A673 (cell line): Measurements from ENCODE around the gene ABCB1. TPM values are rescaled to one million over a fixed set of nuclear protein-coding genes. Genes with fewer than 3 reads are reported as not detected.

Source experiments
- BruUV-seq: library from RNA; stranded (reverse); fragments of 400-500 nt; replicated peaks from 2 replicates; lab custom pipeline; 2021; lab: Mats Ljungman, UMichigan
- CTCF ChIA-PET: fragments of 300-600 bp; sonication (Branson Sonifier 250); formaldehyde crosslinking; loops from one replicate; lab custom pipeline; 2022; ENCODE audit warnings: antibody characterized with exemption; lab: Charles Lee
- POLR2A ChIA-PET: fragments of 300-600 bp; sonication (Branson Sonifier 250); formaldehyde crosslinking; loops from one replicate; lab custom pipeline; 2022; ENCODE audit warnings: antibody characterized with exemption; ENCODE audit not compliant: low non-redundant PET; lab: Charles Lee
- DNase-seq: peaks from one replicate; pipeline ENCODE4 v3.0.0-alpha.2; 2015; ENCODE audit warnings: low spot score
- H3K27ac ChIP-seq: fragments of 200-600 bp; sonication (generic); 2 replicates; pipeline ENCODE4 v1.5.1; 2016; ENCODE audit warnings: mixed run types, low read depth, mild to moderate bottlenecking, mixed read lengths, antibody characterized with exemption, low read length; ENCODE audit not compliant: poor library complexity, severe bottlenecking
- H3K27me3 ChIP-seq: fragments of 200-600 bp; sonication (generic); replicated peaks from 2 replicates; pipeline ENCODE4 v1.6.1; 2017; ENCODE audit warnings: mixed run types, low read depth, mild to moderate bottlenecking, mixed read lengths, antibody characterized with exemption, low read length; ENCODE audit not compliant: insufficient read depth, poor library complexity
- H3K36me3 ChIP-seq: fragments of 200-600 bp; sonication (generic); 2 replicates; pipeline ENCODE4 v1.6.1; 2016; ENCODE audit warnings: mixed run types, mild to moderate bottlenecking, mixed read lengths, antibody characterized with exemption, low read length; ENCODE audit not compliant: insufficient read depth, poor library complexity, severe bottlenecking
- H3K4me1 ChIP-seq: fragments of 200-600 bp; sonication (generic); 2 replicates; pipeline ENCODE4 v1.6.1; 2017; ENCODE audit warnings: mixed run types, mild to moderate bottlenecking, mixed read lengths, antibody characterized with exemption, low read length; ENCODE audit not compliant: insufficient read depth, poor library complexity, severe bottlenecking
- H3K4me3 ChIP-seq: fragments of 200-600 bp; sonication (generic); 2 replicates; pipeline ENCODE4 v1.5.1; 2016; ENCODE audit warnings: low read depth, mixed run types, mild to moderate bottlenecking, mixed read lengths, low read length; ENCODE audit not compliant: poor library complexity, severe bottlenecking
- H3K9me3 ChIP-seq: fragments of 200-600 bp; sonication (generic); 2 replicates; pipeline ENCODE4 v1.6.1; 2016; ENCODE audit warnings: mixed run types, low read depth, mild to moderate bottlenecking, mixed read lengths, antibody characterized with exemption, low read length; ENCODE audit not compliant: poor library complexity, severe bottlenecking
- CTCF ChIP-seq: fragments of 300-800, 200-600 bp; sonication (generic); conservative IDR thresholded peaks from 2 replicates; pipeline ENCODE4 v1.5.1; 2017; ENCODE audit warnings: low read depth, mild to moderate bottlenecking, antibody characterized with exemption, low read length, moderate library complexity, mixed read lengths
- EZH2 ChIP-seq: fragments of 200-600 bp; sonication (generic); IDR thresholded peaks from 2 replicates; pipeline ENCODE4 v1.6.1; 2017; ENCODE audit warnings: borderline replicate concordance, low read depth, mild to moderate bottlenecking, mixed read lengths, antibody characterized with exemption, low read length; ENCODE audit not compliant: poor library complexity, severe bottlenecking
- intact Hi-C: fragments of 100-400 bp; cut with micrococcal nuclease; formaldehyde crosslinking; loops from one replicate; pipeline ENCODE4 v1.10.0; 2022; ENCODE audit not compliant: unreplicated experiment
- total RNA-seq: library from RNA; stranded (reverse); gene quantifications from 2 replicates; pipeline ENCODE4 v1.2.3, GENCODE V29; 2021

Gene ABCB1
- total RNA-seq, 1 experiment from 2014 or later, result not detected

- Histone ChIP-seq H3K9me3 (no peaks in the 10 kb centered on the region), H3K27ac (no peak overlapping the region), H3K4me3 (no peak overlapping the region), H3K4me1 (peaks cover 6% of the 10 kb centered on the region), H3K36me3 (no peaks in the 10 kb centered on the region), H3K27me3 (peaks cover 31% of the 10 kb centered on the region)
- TF ChIP-seq CTCF (no peak), EZH2 (no peak)
- intact Hi-C loops, result no loop called here
- CTCF ChIA-PET, result no interaction called here
- no peak for DNase-seq
- BruUV-seq, result no TSS peak
- POLR2A ChIA-PET, result no interaction called here
Measured at GRCh38 chr7:87625101-87625500, 24.4 kb upstream of the ABCB1 start.

GRCh38 chr7:87624628-87625027 lies 23.9 kb upstream of the ABCB1 start:
- no peaks in the 10 kb centered on the region for H3K36me3 ChIP-seq
- no peak for TF ChIP-seq EZH2
- ChIA-PET CTCF (no interaction called here), POLR2A (no interaction called here)
- peaks cover 27% of the 10 kb centered on the region for H3K27me3 ChIP-seq
- H3K9me3 ChIP-seq, result no peaks in the 10 kb centered on the region
- DNase-seq, result no peak
- no peak overlapping the region for H3K27ac ChIP-seq
- H3K4me1 ChIP-seq, result peaks cover 6% of the 10 kb centered on the region
- intact Hi-C loops, result no loop called here
- BruUV-seq, result no TSS peak
- no peak overlapping the region for H3K4me3 ChIP-seq

GRCh38 chr7:87615197-87615596 lies 14.5 kb upstream of the ABCB1 start:
- H3K36me3 ChIP-seq, result no peaks in the 10 kb centered on the region
- H3K27me3 ChIP-seq, result peaks cover 4% of the 10 kb centered on the region
- no peak overlapping the region for H3K27ac ChIP-seq
- no peak overlapping the region for H3K4me3 ChIP-seq
- no peak for DNase-seq
- TF ChIP-seq EZH2 (no peak), CTCF (no peak)
- intact Hi-C loops, result no loop called here
- ChIA-PET CTCF (no interaction called here), POLR2A (no interaction called here)
- no TSS peak for BruUV-seq
- H3K4me1 ChIP-seq, result no peaks in the 10 kb centered on the region
- no peaks in the 10 kb centered on the region for H3K9me3 ChIP-seq

GRCh38 chr7:87609916-87610315 lies 9.2 kb upstream of the ABCB1 start:
- Histone ChIP-seq H3K36me3 (no peaks in the 10 kb centered on the region), H3K9me3 (no peaks in the 10 kb centered on the region), H3K27ac (no peak overlapping the region), H3K4me1 (no peaks in the 10 kb centered on the region), H3K27me3 (peaks cover 29% of the 10 kb centered on the region), H3K4me3 (no peak overlapping the region)
- TF ChIP-seq EZH2 (no peak), CTCF (no peak)
- CTCF ChIA-PET, result no interaction called here
- DNase-seq, result no peak
- POLR2A ChIA-PET, result no interaction called here
- no TSS peak for BruUV-seq
- intact Hi-C loops, result no loop called here
